Tongue (tissue), 2 donors: ENCODE data around the gene MCCD1. TPM values are rescaled to one million over a fixed set of nuclear protein-coding genes. Genes with fewer than 3 reads are reported as not detected.

ENCODE experiments used
- DNase-seq: peaks from one replicate; pipeline ENCODE4 v3.0.0-alpha.2; 2015
- total RNA-seq: library from RNA; depleted of rRNA; stranded (reverse); fragments of >200 nt; gene quantifications from one replicate; pipeline ENCODE4 v1.2.3, GENCODE V29; 2014

MCCD1 gene
- total RNA-seq, 1 donor from 2014 or later = not detected

GRCh38 chr6:31543639-31544038 lies 14.9 kb downstream of the MCCD1 start:
- DNase-seq = no peak

GRCh38 chr6:31544676-31545075 lies 15.9 kb downstream of the MCCD1 start:
- DNase-seq = no peak

- no peak for DNase-seq
Observed at GRCh38 chr6:31545291-31545690, 16.5 kb downstream of the MCCD1 start.

GRCh38 chr6:31546339-31546957 lies 17.7 kb downstream of the MCCD1 start, which contains the start of gene ATP6V1G2:
Gene ATP6V1G2, minus strand, starts transcription at chr6:31546608. Its CDS starts 49 bp downstream, at chr6:31546559.
- peak; percentile 94 for DNase-seq

- DNase-seq = peak; percentile 99
Observed at GRCh38 chr6:31546958-31547726, 18.4 kb downstream of the MCCD1 start, which contains the start of gene NFKBIL1. Gene NFKBIL1, plus strand, starts transcription at chr6:31547608. Its CDS starts 87 bp downstream, at chr6:31547695.

GRCh38 chr6:31547727-31548543 lies 19.2 kb downstream of the MCCD1 start:
- no peak for DNase-seq

GRCh38 chr6:31548544-31548873 lies 19.7 kb downstream of the MCCD1 start:
- no peak for DNase-seq

GRCh38 chr6:31551371-31551770 lies 22.6 kb downstream of the MCCD1 start:
- DNase-seq = peak; percentile 34

- no peak for DNase-seq
Observed at GRCh38 chr6:31556307-31556706, 27.5 kb downstream of the MCCD1 start.

GRCh38 chr6:31557443-31558317 lies 28.9 kb downstream of the MCCD1 start:
- DNase-seq = no peak

- DNase-seq = no peak
Observed at GRCh38 chr6:31558318-31558625, 29.5 kb downstream of the MCCD1 start.

- DNase-seq = peak; percentile 18
Observed at GRCh38 chr6:31558631-31559500, 30.1 kb downstream of the MCCD1 start.

GRCh38 chr6:31559606-31559957 lies 30.8 kb downstream of the MCCD1 start:
- no peak for DNase-seq

GRCh38 chr6:31559958-31560696 lies 31.4 kb downstream of the MCCD1 start:
- DNase-seq = no peak

- DNase-seq = no peak
Observed at GRCh38 chr6:31560697-31561058, 31.9 kb downstream of the MCCD1 start.

- DNase-seq = no peak
Observed at GRCh38 chr6:31567531-31568370, 39.0 kb downstream of the MCCD1 start.

- no peak for DNase-seq
Observed at GRCh38 chr6:31568537-31568961, 39.8 kb downstream of the MCCD1 start.

GRCh38 chr6:31569861-31570536 lies 41.2 kb downstream of the MCCD1 start:
- DNase-seq = no peak
